GM12875 (cell line): ENCODE data around the gene ROBO4.

Source experiments
- H3K4me3 ChIP-seq: one replicate; pipeline ENCODE4 v1.5.1; 2011; ENCODE audit warnings: low read depth, low read length, control low read depth
- TF ChIP-seq, protein P1 (sequence below): IDR thresholded peaks from 2 replicates; pipeline ENCODE4 v1.5.1; 2011; ENCODE audit warnings: low read depth, mild to moderate bottlenecking, control low read depth, inconsistent platforms, low read length, moderate library complexity, borderline replicate concordance; ENCODE audit not compliant: insufficient read depth

ROBO4 gene

DNA sequence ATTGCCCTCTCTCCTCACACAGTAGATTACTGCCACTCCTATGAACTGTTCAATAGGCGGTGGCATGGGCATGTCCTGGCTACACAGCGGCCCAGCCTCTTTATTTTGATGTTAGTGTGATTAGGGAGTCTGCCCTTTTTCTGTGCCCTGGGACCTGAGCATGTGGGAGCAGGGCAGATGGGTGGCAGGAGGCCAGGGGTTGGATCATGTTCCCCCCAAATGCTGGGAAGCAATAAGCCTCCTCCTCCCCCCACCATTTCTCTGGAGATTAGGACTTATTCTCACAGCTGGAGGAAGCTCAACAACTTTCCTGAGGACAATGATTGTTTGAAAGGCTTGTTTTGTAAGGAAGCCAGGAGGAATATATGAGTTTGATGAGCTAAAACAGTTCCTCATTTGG lies 22.2 kb upstream of the ROBO4 start:
- H3K4me3 ChIP-seq: no peak overlapping the region
- TF ChIP-seq, protein P1, sequence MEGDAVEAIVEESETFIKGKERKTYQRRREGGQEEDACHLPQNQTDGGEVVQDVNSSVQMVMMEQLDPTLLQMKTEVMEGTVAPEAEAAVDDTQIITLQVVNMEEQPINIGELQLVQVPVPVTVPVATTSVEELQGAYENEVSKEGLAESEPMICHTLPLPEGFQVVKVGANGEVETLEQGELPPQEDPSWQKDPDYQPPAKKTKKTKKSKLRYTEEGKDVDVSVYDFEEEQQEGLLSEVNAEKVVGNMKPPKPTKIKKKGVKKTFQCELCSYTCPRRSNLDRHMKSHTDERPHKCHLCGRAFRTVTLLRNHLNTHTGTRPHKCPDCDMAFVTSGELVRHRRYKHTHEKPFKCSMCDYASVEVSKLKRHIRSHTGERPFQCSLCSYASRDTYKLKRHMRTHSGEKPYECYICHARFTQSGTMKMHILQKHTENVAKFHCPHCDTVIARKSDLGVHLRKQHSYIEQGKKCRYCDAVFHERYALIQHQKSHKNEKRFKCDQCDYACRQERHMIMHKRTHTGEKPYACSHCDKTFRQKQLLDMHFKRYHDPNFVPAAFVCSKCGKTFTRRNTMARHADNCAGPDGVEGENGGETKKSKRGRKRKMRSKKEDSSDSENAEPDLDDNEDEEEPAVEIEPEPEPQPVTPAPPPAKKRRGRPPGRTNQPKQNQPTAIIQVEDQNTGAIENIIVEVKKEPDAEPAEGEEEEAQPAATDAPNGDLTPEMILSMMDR: no peak

DNA sequence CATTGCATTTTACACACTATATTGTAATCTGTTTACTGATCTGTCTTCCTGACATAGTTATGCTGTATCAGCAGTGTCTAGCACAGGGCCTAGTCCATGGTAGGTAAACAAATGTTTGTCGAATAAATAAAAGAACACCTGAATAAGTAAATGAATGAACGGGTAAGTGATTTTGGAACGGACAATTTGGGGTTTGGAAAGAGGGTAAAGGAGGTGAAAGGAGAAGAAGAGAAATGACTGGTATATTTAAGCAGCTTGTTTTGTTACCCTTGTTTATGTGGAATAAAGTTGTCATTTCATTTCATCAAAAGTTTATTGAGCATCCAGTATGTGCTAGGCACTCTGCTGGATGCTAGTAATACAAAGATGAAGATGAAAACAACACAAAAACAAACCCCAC lies 21.3 kb upstream of the ROBO4 start, which contains the start of gene HEPN1:
Gene HEPN1, plus strand, starts transcription at position 301 of the 400 bp plus-strand sequence.
- H3K4me3 ChIP-seq: no peak within 1 kb of the TSS
- TF ChIP-seq, protein P1: no peak

DNA sequence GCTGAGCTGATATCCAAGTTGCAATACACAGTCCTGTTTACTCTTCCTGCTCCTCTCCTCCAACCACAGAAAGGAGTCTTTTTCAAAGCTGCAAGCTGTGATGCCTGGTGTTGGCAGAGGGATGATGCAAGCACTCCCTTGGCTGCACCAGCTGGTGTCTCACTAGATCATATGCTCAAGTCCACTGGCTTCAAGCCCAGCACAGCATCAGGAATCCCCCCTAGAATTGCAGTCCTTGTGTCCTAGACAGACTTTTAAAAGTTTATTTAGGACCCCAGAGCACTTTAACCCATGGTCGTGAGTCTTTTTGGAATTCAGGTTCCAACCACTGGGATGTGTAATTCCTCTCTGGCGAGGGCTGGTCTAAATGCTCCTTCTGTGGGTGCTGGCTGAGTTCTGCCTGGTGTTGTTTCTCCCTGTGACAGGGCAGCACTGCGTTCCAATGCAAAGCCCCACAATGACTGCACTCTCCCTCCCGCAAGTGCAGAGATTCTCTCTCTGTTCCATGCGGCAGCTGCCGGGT lies 19.5 kb upstream of the ROBO4 start:
- H3K4me3 ChIP-seq: no peak overlapping the region
- TF ChIP-seq, protein P1: no peak

DNA sequence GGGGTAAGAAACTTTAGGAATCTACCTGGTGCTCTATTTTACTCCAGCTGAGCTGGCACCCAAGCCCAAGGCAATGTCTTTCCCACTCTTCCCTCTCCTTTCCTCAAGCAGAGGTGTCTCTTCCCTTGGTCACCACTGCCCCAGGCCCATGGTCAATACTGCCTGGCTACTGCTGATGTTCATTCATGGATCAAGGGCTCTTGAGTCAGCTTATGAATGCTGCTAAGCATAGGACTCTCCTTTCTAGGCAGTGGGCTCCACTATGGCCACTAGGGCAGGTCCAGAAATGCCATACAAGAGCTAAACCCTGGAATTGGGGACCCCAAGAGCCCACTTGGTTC lies 18.7 kb upstream of the ROBO4 start:
- TF ChIP-seq, protein P1: no peak
- no peak overlapping the region for H3K4me3 ChIP-seq

DNA sequence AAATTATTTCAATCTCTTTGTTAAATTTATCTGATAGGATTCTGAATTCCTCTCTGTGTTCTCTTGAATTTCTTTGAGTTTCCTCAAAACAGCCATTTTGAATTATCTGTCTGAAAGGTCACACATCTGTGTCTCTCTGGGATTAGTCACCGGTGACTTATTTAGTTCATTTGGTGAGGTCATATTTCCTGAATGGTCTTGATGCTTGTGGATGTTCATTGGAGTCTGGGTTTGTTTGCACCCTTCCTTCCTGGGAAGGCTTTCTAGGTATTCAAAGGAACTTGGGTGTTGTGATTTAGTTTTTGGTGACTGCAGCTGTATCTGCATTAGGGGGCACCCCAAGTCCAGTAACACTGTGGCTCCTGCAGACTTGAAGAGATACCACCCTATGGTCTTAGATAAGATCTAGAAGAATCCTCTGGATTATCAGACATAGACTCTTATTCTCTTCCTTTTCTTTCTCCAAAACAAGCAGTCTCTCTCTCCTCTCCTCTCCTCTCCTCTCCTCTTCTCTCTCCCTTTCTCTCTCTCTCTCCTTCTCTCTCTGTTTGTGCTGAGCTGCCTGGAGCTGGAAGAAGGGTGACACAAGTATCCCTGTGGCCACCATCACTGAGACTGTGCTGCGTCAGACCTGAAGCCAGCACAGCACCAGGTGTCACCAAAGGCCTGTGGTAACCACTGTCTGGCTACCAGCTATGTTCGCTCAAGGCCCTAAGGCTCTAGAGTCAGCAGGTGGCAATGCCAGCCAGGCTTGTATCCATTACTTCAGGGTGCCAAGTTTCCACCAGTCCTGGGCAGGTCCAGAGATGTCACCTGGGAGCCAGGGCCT lies 18.1 kb upstream of the ROBO4 start:
- H3K4me3 ChIP-seq: no peak overlapping the region
- TF ChIP-seq, protein P1: no peak

DNA sequence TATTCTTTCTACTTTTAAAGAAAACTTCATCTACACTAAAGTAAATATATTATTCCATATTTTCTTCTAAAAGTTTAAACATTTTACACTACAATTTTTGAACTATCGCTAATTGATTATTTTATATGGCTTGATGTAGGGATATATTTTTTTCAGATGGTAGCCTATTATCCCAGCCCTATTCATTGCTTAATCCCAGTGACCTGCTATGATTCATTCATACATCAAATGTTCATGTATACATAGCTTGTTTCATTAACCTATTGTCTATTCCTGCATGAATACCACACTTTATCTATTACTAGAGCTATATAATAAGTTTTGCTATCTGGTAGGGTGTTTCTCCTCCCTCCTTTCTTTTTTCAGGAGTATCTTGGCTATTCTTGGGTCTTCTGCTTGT lies 5.0 kb upstream of the ROBO4 start:
- TF ChIP-seq, protein P1: no peak
- H3K4me3 ChIP-seq: no peak overlapping the region

DNA sequence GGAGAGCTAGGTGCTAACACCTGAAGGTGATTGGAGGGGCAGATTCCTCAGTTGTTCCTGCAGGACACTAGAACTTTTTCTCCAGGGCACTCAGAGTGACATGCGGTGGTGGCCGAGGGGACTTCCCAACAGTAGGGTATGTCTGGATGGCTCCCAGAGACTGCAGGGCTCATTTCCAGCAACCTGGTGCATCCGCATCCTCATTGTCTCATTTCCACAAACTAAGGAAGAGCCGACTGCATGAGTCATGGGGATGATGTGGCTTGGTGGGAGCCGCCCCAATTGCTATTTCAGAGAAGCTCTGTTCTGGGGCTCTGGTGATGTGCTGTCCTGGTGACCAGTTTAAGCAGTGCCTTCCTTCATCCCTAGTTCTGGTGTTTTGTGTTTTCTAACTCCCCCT lies 2.8 kb upstream of the ROBO4 start:
- TF ChIP-seq, protein P1: no peak
- no peak overlapping the region for H3K4me3 ChIP-seq
